NCI-H524 treated with DMSO at 0.1 percent for 48 hours (cell line): Measurements from ENCODE around the gene RTN4IP1.
"Not testable (repeated sequence)": the region's sequence is repeated elsewhere in the genome, so short reads cannot be mapped to it uniquely, and the experiment has no call there.

Experiments used
- DNase-seq: peaks from one replicate; lab custom pipeline; 2025; lab: John Stamatoyannopoulos, UW

The RTN4IP1 gene

DNA sequence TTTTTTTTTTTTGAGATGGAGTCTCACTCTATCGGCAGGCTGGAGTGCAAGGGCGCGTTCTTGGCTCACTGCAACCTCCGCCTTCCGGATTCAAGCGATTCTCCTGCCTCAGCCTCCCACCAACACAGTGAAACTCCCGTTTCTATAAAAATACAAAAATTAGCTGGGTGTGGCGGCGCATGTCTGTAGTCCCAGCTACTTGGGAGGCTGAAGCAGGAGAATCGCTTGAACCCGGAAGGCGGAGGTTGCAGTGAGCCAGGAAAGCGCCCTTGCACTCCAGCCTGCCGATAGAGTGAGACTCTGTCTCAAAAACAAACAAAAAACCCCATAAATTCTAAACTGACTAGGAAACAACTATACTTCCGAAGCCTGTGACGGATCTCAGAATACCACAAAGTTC is 1.5 kb downstream of the RTN4IP1 start:
- DNase-seq: not testable (repeated sequence)

DNA sequence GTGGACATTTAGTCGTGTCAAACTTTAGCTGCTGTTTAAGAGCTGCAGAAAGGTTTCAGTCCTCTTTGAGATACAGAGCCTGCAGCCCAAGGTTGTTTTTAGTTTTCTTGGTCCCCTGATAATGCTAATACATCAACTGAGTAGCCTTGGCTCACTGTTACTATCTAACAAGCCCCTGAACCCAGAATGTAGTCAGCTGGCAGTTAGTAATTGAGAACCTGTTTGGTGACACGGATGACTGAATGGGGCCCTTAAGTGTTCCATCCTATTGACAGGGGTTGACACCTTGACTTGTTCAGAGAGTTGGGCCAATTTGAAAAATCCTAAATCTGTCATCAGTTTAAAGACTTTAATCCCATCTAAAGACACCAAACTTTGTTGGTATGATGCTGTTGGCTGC is 2.8 kb downstream of the RTN4IP1 start:
- peak; percentile 48 for DNase-seq

DNA sequence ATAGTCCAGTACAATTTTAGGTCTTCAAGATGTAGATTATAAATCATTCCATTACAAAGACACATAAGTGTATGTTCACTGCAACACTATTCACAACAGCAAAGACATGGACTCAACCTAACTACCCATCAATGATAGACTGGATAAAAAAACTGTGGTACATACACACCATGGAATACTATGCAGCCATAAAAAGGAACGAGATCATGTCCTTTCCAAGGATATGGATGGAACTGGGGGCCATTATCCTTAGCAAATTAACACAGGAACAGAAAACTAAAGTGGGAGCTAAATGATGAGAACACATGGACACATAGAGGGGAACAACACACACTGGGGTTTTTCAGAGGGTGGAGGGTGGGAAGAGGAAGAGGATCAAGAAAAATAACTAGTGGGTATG is 6.3 kb downstream of the RTN4IP1 start:
- DNase-seq: no peak

DNA sequence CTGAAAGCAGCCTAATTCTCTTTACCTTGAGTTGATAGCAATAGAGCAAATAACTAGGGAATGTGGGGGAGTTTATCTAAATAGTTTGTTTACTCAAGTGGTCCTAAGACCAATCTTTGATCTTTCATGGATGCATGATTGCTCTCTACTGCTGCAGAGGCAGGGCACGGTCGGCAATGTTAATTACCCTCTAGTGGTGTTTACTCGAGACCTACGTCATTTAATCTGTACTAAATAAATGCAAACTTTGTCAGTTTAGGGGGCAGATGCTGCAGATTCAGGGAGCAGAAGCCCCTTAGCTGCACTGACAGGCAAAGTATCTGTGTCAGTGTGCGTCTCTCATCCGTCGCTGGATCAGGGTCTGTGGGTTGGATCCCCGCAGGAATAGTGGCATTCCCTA is 6.9 kb downstream of the RTN4IP1 start:
- no peak for DNase-seq

DNA sequence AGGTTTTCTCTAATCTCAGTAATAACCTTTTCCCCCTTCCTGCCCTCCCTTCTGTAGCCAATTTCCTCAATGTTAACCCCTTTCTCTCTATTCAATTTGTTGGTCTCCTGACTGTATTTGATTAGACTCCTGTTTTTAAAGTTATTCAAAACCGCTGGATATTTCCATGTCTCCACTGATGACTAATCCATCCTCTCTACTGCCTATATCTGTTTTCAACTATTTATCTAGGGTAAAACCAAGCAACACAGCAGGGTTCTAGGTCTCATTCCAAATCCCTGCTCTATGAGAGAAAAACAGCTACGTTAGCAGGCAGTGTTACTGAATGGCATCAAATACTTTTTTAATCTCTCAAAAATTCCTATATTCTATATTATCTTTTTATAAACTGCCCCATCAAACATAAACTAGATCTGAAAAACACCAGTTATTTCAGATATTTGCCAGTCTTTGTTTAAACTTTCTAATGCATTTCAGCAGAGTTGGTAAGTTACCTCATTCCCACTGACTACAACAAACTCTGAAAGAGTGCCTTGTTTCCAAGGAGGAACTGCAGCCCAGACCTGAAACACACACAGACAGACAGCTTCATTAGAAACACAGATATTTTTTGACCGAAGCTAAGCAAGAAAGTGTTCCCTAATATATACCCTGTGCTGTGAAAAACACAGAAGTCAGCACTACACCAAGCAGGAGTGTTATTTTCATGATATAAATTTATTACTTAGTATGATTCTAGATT is 8.2 kb downstream of the RTN4IP1 start:
- DNase-seq: no peak

DNA sequence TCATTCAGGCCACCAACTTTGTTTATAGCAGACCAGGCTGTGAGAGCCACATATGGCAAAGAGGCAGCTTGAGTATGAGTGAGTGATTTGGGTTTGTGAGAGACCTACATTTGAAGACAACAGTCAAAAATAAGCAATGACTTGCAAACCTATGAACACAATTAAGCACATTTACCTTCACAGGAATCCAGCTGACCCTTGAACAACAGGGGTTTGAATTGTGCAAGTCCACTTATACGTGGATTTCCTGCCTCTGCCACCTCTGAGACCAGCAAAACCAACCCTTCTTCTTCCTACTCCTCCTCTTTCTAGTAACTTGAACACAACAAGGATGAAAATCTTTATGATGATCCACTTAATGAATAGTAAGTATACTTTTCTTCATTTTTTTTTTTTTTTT is 10.1 kb downstream of the RTN4IP1 start:
- DNase-seq: no peak

DNA sequence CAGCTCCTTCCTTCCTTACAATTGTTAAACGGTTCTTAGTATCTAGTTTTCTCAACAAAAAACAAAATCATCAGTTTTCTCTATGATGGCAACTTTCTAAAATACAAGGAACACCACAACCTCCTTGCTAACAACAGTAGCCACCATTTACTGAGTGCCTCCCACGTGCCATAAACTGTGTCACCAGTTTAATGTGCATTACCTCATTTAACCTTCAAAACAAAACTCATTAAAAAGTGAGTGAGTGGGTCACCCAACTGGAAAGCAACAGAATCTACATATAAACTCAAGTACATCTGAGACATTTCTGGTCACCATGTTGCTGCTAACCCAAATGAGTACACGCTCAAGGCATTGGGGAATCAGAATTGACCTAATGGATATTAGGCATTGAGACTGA is 11.0 kb downstream of the RTN4IP1 start:
- no peak for DNase-seq

DNA sequence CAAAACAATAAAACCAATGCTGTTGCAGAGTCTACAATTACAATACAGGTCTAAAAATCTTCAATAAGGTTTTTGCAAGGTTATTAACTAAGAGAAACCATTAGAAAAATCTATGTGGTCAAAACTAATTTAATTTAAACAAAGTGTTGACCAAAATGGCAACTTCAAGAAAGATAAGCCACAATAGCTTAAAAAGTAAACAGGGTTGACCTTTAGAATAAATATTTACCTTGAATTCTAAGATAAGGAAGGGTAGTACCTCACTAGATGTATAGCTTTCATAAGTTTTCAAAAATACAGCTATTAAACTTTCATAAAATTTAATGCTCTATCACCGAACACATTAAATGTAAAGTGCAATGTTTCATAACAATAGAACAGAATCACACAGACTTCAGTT is 11.4 kb downstream of the RTN4IP1 start:
- no peak for DNase-seq

DNA sequence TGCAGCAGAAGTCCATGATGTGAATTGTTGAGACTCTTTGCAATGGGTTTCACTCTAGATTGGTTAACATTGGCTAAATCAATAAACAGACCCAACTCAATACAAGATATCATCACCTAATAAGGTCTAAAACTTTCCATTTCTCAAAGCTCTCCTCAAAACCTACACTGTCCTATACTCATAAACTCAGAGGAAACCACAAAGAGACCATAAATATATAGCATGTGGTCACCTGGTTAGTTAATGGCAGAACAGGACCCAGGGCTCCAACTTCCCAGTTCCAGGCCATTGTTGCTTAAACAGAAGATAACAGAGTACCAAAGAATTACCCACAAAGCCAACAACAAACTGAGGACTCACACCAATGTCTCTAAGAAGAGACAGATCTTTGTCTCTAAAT is 12.0 kb downstream of the RTN4IP1 start:
- no peak for DNase-seq

DNA sequence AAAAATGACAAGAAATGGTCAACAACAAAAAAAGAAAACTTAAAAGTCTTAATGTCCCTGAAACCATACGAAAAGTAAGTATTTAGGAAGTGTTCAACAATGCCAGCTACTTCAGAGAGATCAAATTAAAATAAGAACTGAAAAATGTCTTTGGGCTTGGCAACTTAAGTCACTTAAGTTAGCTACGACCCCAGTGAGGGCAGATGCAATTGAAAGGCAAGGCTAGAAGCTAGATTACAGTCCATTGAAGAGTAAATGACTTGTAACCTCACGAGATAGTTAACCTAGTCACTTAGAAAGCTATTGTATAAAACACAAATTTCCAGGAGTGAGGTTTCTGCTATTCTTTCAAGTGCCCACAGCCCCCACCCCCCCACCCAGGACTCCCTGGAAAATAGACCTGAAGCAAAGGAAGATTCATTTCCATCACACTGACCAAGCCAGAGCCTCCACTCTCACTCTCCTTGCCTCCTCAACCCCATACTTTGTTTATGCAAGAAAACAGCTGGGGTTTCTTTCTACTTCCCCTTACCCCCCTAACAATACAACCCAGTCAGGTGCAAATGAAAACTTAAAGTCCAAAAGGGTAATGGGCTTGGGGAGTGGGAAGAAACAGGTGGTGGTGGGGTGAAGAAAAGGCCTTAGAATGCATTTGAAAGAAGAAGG is 14.6 kb downstream of the RTN4IP1 start:
- no peak for DNase-seq

DNA sequence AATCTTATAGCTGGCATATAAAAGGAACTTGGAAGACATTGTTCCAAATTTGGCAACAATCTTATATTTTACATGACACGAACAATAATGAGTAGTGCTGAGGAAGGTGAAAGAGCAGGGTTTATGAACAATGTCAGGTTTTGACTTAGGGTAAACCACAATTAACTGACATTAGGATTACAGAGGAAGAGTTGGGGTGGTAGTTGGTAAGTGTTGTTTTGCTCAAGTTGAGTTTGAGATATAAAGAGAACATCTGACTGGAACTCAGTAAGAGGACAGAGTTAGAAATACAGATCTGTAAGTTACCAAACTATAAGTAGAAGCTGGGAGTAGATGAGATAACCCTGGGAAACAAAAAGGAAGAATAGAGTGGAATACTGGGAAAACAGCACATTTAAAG is 15.1 kb downstream of the RTN4IP1 start:
- no peak for DNase-seq

DNA sequence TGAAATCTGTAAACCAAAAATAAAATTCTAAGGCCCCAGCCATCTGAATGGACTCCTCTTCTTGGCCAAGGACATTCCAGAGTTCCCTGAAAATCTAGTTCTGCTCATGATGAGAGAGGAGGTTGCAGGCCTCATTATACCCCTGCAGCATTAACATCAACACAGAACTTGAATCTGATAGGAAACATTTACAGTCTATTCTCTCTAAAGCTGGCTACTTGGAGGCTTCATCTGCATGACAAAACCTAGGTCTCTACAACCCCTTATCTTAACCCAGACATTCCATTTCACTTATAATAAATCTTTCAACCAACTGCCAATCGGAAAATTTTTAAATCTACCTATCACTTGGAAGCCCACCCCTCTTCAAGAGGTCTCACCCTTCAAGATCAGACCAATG is 15.7 kb downstream of the RTN4IP1 start:
- no peak for DNase-seq

DNA sequence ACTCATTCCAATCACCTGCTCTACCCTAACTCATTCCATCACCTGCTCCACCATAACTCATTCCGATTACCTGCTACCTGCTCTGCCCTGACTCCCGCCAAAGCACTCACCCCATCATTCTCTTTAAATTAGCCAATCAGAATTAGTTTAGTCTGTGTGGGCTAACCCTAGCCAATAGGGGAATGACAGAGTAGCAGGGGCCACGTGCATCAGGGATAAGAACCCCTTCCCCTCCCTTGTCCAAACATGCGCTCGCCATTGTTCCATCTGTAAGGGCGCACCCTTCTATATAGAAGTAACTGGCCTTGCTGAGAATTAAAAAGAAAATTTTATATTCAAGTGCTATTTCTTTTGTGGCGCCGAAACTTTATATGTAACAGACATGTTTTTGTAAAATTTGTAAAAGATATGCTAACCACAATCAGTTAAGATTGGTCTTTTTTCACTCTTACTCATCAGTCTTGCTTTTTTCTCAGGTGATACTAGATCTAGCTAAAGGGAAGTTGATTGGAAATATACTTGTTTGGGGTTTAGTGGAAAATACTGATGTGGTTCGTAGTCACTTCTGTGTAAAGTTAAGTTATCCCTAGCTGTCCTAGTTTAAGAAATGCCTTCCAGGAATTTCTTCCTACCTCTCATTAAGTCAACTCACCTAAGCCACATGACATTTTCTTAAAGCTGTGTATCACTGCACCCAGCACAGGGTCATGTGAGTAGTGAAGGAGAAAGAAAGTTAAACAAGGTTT is 16.5 kb downstream of the RTN4IP1 start:
- DNase-seq: no peak

DNA sequence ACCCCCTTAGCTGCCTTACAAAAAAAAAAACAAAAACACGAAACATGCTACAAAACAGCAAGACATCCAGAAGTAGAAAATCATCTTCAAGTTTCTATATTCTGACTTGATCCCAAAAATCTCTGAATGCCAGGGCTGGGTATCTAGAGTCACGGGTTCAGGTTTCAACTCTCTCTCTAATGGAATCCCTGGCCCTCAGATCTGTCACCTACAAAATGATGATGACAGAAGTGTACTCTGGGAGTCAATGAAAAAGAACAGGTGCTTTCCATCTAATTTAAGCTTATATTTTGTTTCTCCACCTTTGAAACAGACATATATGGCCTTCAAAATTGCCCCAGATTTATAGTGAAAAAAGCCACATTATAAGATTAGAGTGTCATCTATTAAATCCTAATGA is 18.3 kb downstream of the RTN4IP1 start:
- no peak for DNase-seq

DNA sequence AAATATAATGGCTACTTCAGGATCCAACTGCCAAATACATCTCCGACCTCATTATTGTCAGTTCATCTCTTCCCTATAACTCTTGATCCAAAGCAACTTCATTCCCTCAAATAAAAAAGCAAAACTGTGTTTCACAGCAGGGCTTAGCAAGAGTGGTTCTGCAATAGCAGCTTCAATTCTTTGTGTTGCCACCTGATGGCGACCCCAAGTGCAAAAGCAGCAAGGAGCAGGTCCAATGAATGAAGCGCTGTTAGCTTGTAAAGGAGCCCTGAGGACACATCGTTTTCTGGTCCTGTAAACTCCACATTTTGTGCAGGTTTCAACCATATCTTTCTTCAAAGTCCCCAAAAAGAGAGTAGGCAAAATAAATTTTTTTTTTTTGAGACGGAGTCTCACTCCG is 19.6 kb downstream of the RTN4IP1 start:
- DNase-seq: no peak

DNA sequence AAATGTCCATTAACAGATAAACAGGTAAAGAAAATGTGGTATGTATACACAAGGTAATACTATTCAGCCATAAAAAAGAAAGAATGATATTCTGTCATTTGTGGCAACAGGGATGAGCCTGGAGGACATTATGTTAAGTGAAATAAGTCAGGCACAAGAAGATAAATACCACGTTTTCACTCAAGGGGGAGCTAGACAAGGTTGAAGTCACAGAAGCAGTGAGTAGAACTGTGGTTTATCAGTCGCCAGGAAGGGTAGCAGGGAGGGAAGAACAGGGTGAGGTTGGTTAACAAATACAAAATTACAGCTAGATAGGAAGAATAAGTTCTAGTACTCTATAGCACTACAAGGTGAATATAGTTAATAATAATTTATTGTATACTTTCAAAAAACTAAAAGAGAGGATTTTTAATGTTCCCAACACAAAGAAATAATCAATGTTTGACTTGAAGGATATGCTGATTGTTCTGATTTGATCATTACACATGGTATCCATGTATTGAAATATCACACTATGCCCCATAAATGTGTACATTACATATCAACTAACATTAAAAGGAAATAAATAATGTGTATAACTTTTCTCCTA is 21.1 kb downstream of the RTN4IP1 start:
- no peak for DNase-seq

DNA sequence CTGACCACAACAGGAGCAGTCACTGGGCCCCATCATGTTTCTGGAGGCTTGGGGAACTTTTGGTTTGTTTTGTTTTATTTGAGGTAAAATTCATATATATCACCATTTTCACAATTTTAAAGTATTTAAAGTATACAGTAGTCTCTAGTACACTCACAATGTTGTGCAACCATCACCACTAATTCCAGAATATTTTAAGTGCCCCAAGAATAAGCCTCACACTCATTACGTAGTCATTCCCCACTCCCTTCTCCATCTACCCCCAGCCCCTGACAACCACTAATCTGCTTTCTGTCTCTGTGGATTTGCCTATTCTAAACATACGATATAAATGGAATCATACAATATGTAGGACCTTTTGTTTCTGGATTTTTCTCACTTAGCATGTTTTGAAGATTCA is 29.0 kb downstream of the RTN4IP1 start:
- no peak for DNase-seq

DNA sequence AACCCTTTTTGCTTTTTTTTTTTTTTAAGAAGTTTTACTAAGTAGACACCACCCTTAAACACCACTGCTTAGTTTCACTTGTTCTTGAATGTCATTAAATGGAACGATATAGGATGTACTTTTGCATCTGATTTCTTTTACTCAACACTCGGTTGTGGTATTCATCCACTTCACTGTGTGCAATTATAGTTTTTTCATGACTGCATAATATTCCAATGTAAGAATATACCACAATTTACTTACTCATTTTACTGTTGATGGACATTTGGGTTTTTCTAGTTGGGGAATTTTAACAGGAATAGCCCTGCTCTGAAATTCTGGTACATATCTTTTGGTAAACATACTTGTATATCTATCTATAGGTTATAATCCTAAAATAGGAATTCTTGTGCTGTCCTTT is 29.9 kb downstream of the RTN4IP1 start:
- no peak for DNase-seq

DNA sequence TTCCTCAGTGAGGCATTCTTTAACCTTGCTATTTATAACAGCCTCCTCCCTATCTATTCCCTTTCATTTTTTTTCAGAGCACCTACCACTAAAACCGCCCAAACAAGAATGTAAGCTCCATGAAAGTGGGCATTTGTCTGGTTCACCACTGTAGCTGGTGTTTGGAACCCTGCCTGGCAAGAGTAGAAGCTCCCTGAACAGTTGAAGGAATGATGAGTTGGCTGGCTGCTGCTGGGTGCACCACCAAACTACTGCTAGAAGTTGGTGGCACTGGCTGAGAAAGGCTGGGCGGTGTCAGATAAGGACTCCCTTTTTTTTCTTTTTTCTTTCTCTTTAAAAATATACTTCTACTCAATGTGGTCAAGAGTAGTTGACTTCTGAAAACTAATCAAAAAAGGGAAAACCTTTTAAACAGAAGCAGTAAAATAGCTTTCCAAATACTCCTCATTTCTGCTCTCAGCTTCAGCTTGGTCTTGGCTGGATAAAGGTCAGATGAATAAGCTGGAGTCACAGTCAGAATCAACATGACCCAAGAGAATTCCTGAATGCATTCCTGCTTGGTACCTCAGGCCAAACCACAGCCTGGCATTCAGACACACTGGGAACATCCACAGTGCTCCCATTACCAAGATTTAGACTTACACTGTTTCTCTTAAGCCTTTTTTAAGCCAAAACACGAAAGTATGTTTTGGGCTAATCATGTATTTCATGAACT is 38.0 kb downstream of the RTN4IP1 start:
- no peak for DNase-seq

DNA sequence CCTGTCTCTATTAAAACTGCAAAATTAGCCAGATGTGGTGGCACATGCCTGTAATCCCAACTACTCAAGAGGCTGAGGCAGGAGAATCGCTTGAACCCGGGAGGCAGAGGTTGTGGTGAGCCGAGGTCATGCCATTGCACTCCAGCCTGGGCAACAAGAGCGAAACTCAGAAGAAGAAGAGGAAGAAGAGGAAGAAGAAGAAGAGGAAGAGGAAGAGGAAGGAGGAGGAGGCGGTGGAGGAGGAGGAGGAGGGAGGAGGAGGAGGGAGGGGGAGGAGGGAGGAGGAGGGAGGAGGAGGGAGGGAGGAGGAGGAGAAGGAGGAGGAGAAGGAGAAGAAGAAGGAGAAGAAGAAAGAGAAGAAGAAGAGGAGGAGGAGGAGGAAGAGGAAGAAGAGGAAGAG is 40.4 kb downstream of the RTN4IP1 start:
- not testable (repeated sequence) for DNase-seq

DNA sequence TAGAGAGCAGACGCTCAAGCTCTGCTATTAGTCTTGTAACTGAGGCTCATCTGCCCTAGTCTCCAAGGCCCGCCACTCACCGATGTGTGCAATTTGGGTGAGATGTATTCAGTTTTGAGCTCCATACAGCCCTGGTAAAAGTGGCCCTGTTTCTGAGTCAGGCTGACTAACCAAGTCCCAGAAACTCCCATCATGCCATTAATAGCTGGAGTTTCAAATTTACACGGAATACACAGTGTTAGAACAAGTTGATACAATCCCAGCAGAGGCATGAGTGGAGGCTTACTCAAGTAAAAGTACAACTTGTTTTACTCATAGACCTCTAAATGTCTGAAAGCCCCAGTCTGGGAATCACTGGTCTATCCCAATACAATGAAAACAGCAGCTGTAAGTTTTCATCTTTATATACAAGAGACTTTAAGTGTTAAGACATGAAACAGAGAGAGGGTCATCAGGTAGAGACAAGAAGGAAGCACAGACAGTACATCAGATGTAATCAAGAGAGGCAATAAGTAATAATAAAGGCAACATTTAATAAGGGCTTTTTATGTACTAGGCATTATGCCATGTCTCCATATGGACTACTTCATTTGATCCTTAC is 42.4 kb downstream of the RTN4IP1 start:
- no peak for DNase-seq

DNA sequence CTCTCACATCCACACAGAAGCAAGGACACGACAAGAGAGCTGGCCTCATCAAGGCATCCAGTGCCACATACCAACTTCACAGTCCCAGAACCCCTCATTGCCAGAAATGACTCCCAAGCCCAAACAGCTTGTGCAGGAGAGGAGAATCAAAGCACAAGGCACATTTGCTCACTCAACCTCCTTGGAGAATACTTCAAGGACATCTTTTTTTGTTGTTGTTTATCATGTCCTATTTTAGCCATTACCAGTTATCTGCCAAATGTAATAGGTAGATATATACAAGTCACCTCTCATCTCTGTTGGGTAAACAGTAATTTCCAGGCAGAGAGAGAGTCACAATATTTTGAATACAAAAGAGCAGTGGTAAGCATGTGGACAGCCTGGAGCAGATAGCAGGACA is 47.8 kb downstream of the RTN4IP1 start:
- no peak for DNase-seq
